ENCODE results near the gene SLC7A10. TPM values are rescaled to one million over a fixed set of nuclear protein-coding genes. Genes with fewer than 3 reads are reported as not detected.

SLC7A10 gene
- not detected in 2 replicates for total RNA-seq
- long read RNA-seq: 0 reads

- H3K36me3 Mint-ChIP-seq (ENCODE audit: unreplicated experiment): peaks cover 8% of the 10 kb centered on the region
- no peak within 1 kb of the TSS for H3K4me3 Mint-ChIP-seq (ENCODE audit: unreplicated experiment)
- H3K9me3 Mint-ChIP-seq (ENCODE audit: unreplicated experiment): peaks cover 16% of the 10 kb centered on the region
- no peak for DNase-seq (ENCODE audit: extremely low spot score, unreplicated experiment)
- H3K4me1 Mint-ChIP-seq (ENCODE audit: unreplicated experiment): peaks cover 3% of the 10 kb centered on the region
- no peak within 1 kb of the TSS for H3K27ac Mint-ChIP-seq (ENCODE audit: unreplicated experiment)
- TF ChIP-seq CTCF (IDR thresholded peaks at IDR 0.05): no peak
- peaks cover 69% of the 10 kb centered on the region for H3K27me3 Mint-ChIP-seq (ENCODE audit: unreplicated experiment)
These were observed at the start of gene SLC7A10 for GRCh38 chr19:33225458-33225926. SLC7A10 (minus strand) TSS chr19:33225850; CDS start chr19:33225703, 147 bp downstream.

GRCh38 chr19:33274663-33275558, 49.3 kb upstream of the SLC7A10 start:
- TF ChIP-seq CTCF (IDR thresholded peaks at IDR 0.05): no peak
- DNase-seq (ENCODE audit: extremely low spot score, unreplicated experiment): no peak
- H3K27ac Mint-ChIP-seq (ENCODE audit: unreplicated experiment): no peak overlapping the region
- no peaks in the 10 kb centered on the region for H3K9me3 Mint-ChIP-seq (ENCODE audit: unreplicated experiment)
- no peaks in the 10 kb centered on the region for H3K27me3 Mint-ChIP-seq (ENCODE audit: unreplicated experiment)
- H3K4me1 Mint-ChIP-seq (ENCODE audit: unreplicated experiment): peaks cover 5% of the 10 kb centered on the region
- H3K36me3 Mint-ChIP-seq (ENCODE audit: unreplicated experiment): no peaks in the 10 kb centered on the region
- H3K4me3 Mint-ChIP-seq (ENCODE audit: unreplicated experiment): no peak overlapping the region

- peaks cover 5% of the 10 kb centered on the region for H3K4me1 Mint-ChIP-seq (ENCODE audit: unreplicated experiment)
- no peak for DNase-seq (ENCODE audit: extremely low spot score, unreplicated experiment)
- H3K27ac Mint-ChIP-seq (ENCODE audit: unreplicated experiment): no peak overlapping the region
- no peaks in the 10 kb centered on the region for H3K9me3 Mint-ChIP-seq (ENCODE audit: unreplicated experiment)
- H3K4me3 Mint-ChIP-seq (ENCODE audit: unreplicated experiment): no peak overlapping the region
- no peaks in the 10 kb centered on the region for H3K36me3 Mint-ChIP-seq (ENCODE audit: unreplicated experiment)
- no peaks in the 10 kb centered on the region for H3K27me3 Mint-ChIP-seq (ENCODE audit: unreplicated experiment)
- TF ChIP-seq CTCF (IDR thresholded peaks at IDR 0.05): no peak
These were observed 48.4 kb upstream of the SLC7A10 start for GRCh38 chr19:33273881-33274662.

- no peak for DNase-seq (ENCODE audit: extremely low spot score, unreplicated experiment)
- H3K4me3 Mint-ChIP-seq (ENCODE audit: unreplicated experiment): no peak overlapping the region
- H3K9me3 Mint-ChIP-seq (ENCODE audit: unreplicated experiment): no peaks in the 10 kb centered on the region
- H3K27me3 Mint-ChIP-seq (ENCODE audit: unreplicated experiment): no peaks in the 10 kb centered on the region
- TF ChIP-seq CTCF (IDR thresholded peaks at IDR 0.05): no peak
- no peak overlapping the region for H3K27ac Mint-ChIP-seq (ENCODE audit: unreplicated experiment)
- H3K36me3 Mint-ChIP-seq (ENCODE audit: unreplicated experiment): no peaks in the 10 kb centered on the region
- H3K4me1 Mint-ChIP-seq (ENCODE audit: unreplicated experiment): peaks cover 5% of the 10 kb centered on the region
These were observed 47.6 kb upstream of the SLC7A10 start for GRCh38 chr19:33273065-33273736.

Measured in osteocyte (in vitro differentiated cells).